ENCODE data around the gene ORC3. TPM values are rescaled to one million over a fixed set of nuclear protein-coding genes. Genes with fewer than 3 reads are reported as not detected.
A peak's percentile ranks its signal among the peaks of the same experiment; 100 is the strongest.
"Not testable (repeated sequence)": the region's sequence is repeated elsewhere in the genome, so short reads cannot be mapped to it uniquely, and the experiment has no call there.

Gene ORC3
- total RNA-seq, 1 donor from 2014 or later, result 18.9 TPM

DNA sequence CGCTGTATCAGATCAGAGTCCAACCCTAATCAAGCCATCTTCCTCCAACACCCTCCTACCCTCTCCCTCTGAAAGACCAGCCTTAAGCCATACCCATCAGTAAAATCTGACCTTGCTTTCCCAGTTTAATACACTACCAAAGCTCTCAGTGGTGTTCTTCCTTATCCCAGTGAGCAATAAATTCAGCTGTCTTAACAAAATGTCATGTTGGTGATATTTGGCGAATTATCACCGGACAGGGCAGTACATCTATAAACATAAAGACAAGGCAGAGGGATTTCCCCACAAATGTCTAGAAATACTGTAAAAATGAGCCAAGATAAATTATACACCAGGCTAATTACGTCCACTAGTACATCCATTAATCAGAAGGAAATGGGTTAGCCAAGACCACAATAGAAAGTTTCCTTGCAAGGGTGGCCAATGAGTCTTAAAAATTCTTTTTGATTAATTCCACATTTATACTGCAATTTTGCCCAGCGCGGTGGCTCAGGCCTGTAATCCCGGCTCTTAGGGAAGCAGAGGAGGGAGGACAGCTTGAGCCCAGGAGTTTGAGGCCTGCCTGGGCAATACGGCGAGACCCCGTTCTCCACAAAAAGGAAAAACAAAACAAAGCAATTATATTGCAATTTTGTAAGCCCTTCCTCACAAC, 1.1 kb upstream of the ORC3 start:
- ATAC-seq, result no peak
- intact Hi-C loops (cut with DNase I), result no loop called here

DNA sequence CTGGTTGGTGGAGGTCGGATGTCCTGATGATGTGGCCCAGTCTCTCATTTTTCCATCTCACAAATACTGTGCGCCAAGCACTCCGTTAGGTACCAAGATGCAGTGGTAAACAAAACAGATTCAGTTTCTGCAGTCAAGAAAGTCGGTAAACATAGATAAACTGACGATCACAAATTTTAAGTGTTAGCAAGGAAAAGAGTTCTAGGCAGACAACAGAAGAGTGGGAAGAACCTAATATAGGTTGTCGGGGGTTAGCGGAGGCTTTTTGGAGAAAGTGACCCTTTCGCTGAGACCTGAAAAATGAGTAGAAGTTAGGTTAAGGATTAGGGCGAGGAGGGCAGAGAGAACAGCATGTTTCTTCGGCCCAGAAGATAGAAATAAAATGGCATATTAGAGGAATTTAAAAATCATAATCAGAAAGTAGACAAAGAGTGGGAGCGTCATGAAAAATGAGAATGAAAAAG, 514 bp downstream of the ORC3 start:
- ATAC-seq (no peak), DNase-seq (ENCODE audit: missing footprints) (no peak)
- intact Hi-C loops (cut with DNase I), result loop anchor here (5.0 kb wide), 1 partner anchor 112 kb away; the partner anchor contains the start of gene AKIRIN2

More for the DNA sequence above, 1.1 kb upstream of the ORC3 start:
- DNase-seq (ENCODE audit: missing footprints), result no peak

DNA sequence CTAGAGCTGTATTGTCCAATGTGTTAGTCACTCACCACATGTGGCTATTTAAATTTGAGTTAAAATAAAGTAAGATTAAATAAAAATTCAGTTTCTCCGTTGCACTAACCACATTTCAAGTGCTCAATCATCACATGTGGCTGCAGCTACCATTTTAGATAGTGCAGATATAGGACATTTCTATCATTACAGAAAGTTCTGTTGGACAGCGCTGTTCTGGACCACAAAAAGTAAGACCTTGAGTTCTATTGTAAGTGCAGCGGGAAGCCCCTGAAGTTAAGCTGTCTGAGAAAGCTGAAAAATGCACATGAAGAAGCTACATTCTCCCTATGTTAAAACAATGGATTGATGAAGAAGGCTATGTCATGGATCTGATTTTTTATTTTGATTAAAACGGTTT, 1.1 kb downstream of the ORC3 start:
- intact Hi-C loops (cut with DNase I), result loop anchor here (5.0 kb wide), 1 partner anchor 111 kb away; the partner anchor contains the start of gene AKIRIN2
- ATAC-seq (no peak), DNase-seq (ENCODE audit: missing footprints) (no peak)

DNA sequence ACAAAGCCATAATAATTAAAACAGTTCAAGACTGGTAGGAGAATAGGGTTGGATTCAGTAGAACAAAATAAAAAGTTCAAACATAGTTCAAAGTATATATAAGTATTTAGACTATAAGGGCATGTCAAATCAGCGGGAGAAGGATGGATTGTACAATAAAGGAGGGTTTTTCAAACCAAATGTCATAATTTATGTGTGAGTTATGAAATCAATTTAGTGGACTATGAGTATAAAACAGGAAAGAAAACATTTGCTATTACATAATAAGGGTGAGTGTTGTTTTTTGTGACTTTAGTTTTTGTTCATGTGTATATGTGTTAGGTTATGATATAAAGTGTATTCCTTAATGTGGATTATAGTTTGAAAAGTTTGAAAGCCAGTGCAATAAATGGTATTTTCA, 10.6 kb downstream of the ORC3 start:
- no peak for DNase-seq (ENCODE audit: missing footprints)
- intact Hi-C loops (cut with DNase I), result no loop called here
- no peak for ATAC-seq

DNA sequence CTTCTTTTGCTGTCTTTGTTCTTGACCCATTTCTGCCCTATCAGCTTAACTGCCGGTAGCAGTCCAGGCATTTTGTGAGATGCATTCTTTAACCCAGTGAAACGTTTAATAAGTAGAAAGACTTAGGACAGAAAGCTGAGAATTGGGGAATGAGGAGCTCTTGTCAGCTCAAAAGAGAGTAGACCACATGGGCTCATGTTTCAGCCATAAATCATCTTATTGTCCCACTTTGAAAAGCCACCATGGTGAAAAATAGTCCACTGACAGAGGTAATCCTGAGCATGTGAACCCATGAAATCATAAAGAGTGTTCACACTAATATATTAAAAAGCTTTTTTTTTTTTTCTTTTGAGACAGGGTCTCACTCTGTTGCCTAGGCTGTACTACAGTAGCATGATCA, 16.3 kb downstream of the ORC3 start:
- DNase-seq (ENCODE audit: missing footprints) (no peak), ATAC-seq (no peak)
- intact Hi-C loops (cut with DNase I), result no loop called here

DNA sequence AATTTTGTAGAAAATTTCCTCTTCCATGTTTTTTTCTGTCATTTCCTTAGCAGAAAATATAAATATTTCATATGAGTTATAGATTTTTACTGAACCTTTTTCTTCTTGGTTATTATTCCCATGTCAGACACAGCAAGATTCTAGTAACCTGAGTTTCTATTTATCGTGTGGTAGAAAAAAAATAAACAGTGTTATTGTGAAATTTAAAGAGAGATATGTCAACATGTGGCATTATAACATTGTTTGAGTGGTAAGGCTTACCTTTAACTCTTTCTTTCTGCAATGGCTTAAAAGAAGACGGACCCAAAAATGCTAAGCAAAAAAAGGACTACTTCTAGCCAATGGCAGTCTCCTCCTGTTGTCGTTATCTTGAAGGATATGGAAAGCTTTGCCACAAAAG, 18.9 kb downstream of the ORC3 start:
- DNase-seq (ENCODE audit: missing footprints), result no peak
- ATAC-seq, result no peak
- intact Hi-C loops (cut with DNase I), result no loop called here

DNA sequence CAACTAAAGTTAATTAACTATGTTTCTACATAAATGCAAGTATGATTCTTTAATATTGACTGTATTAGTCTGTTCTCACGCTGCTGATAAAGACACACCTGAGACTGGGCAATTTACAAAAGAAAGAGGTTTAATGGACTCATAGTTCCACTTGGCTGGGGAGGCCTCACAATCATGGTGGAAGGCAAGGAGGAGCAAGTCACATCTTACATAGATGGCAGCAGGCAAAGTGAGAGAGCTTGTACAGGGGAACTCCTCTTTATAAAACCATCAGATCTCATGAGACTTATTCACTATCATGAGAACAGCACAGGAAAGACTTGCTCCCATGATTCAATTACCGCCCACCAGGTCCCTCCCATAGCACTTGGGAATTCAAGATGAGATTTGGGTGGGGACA, 23.1 kb downstream of the ORC3 start:
- not testable (repeated sequence) for ATAC-seq; DNase-seq (ENCODE audit: missing footprints)
- intact Hi-C loops (cut with DNase I), result loop anchor here (10.0 kb wide), 1 partner anchor 182 kb away; no protein-coding TSS in a partner anchor

DNA sequence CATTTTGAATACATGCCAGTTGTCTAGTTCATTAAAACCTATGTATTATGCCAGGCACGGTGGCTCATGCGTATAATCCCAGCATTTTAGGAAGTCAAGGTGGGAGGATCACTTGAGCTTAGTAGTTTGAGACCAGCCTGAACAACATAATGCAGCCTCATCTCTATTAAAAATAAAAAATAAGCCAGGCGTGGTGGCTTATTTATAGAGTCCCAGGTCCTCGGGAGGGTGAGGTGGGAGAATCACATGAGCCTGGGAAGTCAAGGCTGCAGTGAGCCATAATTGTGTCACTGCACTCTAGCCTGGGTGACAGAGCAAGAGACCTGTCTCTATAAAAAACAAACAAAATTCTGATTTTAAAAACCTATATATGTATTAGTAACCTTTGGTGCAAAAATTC, 27.5 kb downstream of the ORC3 start:
- peak; percentile 62 for ATAC-seq
- intact Hi-C loops (cut with DNase I), result loop anchor here (10.0 kb wide), 1 partner anchor 177 kb away; no protein-coding TSS in a partner anchor

DNA sequence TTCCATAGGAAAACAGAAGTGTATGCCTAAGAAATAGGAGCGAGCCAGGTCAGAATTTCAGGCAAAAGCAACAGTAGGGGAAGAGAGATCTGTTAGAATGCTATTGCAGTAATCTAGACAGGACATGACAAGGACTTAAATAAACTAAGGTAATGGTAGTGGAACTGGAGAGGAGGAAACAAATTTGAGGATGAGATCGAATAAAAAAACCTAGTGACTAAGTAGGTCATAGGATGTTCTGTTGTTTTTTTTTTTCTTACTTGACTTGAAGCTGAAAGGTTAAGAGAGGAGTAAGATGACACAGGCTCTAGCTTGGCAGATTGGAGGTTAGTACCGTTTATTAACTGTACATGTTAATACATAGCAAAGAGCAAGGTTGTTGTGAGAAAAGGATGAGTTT, 28.6 kb downstream of the ORC3 start:
- DNase-seq (ENCODE audit: missing footprints) (no peak), ATAC-seq (no peak)
- intact Hi-C loops (cut with DNase I), result loop anchor here (10.0 kb wide), 1 partner anchor 176 kb away; no protein-coding TSS in a partner anchor

More for the DNA sequence above, 27.5 kb downstream of the ORC3 start:
- DNase-seq (ENCODE audit: missing footprints), result no peak

DNA sequence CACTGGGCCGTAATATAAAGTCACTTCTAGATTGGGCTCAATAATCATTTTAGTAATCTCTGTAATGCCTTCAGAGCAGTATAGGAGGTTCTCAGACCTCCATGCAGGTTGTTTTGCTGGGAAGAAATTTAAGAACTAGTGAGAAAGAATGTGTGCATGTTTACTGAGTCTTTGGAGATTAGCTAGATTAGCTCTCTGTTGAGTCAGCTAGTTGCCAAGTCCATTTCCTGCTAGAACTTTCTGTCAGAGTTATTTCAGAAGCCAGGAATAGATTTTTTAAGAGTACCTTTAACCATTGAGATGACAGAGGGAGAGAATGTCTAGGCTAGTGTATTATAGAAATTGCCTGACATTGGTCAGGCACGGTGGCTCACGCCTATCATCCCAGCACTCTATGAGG, 33.3 kb downstream of the ORC3 start:
- no peak for DNase-seq (ENCODE audit: missing footprints)
- intact Hi-C loops (cut with DNase I), result no loop called here
- ATAC-seq, result no peak

DNA sequence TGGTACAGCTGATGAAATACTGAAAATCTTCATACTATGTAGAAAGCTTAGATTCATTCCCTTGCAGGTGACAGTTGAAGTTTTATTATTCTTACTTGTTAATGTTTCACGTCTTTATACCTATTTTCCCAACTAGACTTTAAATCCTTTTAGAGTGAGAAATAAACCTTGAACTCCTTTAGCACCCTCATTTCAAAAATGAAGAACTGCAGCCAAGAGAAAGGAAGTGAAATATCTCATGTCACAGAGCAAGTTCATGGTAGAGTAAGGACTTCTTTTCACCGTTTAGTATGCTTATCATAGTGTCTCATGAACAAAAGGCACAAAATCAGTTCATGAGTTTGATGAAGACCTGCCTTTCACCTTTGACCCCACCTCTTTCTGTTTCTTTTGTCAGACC, 38.5 kb downstream of the ORC3 start:
- ATAC-seq (no peak), DNase-seq (ENCODE audit: missing footprints) (no peak)
- intact Hi-C loops (cut with DNase I), result no loop called here

DNA sequence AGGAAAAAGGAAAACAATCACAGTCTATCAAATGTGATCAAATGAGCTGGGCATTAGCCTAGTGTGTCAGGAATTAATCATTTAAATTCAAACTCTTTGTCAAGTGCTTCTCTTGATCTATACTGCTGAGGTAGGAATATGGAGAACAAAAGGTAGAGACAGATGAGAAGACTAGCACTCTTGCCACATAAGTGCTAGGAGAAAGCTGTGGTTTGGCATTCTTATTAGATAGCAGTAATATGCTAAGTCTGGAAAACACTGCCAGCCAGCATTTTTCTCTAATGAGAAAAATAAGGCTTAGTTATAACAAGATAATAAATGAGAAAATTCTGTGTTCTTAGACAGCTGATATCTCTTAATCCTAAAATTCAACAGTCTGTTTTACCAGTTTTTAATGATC, 38.9 kb downstream of the ORC3 start:
- ATAC-seq, result no peak

DNA sequence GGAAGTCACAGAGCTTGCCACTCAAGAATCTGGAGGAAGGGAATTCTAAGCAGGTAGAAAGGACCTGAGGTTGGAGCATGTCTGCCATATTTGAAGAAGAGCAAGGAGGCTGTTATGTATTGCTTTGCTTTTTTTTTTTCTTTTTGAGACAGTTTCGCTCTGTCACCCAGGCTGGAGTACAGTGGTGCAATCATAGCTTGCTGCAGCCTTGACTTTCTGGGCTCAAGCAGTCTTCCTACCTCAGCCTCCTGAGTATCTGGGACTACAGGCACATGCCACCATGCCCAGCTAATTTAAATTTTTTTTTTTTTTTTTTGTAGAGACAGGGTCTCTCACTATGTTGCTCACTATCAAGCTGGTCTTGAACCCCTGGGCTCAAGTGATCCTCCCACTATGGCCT, 40.8 kb downstream of the ORC3 start:
- intact Hi-C loops (cut with DNase I), result no loop called here
- ATAC-seq (no peak), DNase-seq (ENCODE audit: missing footprints) (no peak)

More for the DNA sequence above, 38.9 kb downstream of the ORC3 start:
- no peak for DNase-seq (ENCODE audit: missing footprints)
- intact Hi-C loops (cut with DNase I), result no loop called here

DNA sequence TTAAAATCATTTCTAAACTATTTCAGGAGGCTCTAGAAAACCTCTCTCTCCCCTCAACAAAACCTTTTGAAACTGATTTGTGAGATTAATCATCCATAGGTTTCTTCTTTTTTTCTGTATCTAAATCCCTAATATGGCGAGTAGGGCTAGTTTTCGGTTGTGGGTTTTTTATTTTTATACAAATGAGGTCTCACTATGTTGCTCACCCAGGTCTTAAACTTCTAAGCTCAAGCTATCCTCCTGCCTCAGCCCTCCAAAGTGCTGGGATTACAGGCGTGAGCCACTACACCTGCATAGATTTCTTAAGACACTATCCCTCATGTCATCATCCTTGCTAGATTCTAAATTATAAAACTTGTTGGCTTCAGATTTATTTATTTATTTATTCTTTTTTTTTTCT, 43.9 kb downstream of the ORC3 start:
- DNase-seq (ENCODE audit: missing footprints), result no peak
- intact Hi-C loops (cut with DNase I), result no loop called here
- ATAC-seq, result no peak

DNA sequence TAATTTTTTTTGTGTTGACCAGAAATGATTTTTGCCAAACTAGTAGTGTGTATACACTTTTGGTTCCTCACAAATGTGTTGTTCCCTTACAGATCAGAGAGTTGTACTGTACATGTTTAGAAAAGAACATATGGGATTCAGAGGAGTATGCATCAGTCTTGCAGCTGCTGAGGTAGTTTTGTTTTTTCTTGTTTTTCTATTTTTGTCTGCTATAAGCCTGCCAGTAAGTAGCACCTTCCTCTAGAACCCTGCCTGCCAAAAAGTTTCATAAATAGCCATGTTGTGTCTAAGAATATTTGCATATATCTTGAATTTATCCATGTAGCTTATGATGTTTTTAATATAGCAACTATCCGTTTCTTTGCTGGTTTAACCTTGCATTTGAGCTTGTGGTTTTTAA, 46.4 kb downstream of the ORC3 start:
- DNase-seq (ENCODE audit: missing footprints) (no peak), ATAC-seq (no peak)
- intact Hi-C loops (cut with DNase I), result no loop called here

DNA sequence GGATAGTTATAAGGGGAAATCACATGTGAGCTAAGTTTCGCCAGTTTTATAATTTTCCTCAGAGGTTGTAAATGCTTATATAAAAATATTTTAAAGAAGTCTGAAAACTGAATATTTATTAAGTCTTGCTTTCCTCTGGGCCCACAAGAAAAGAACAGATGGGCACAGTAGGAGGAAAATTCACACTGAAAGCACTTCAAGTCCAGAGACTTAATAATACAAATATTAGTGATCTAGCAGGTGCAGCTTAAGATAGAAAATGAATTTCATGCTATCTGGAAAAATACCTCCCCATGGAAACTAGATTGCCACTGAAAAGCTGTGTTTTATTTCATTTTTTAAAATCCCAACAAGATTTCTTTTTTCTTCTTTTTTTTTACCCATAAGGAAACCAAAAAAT, 47.2 kb downstream of the ORC3 start:
- DNase-seq (ENCODE audit: missing footprints) (no peak), ATAC-seq (no peak)
- intact Hi-C loops (cut with DNase I), result no loop called here

DNA sequence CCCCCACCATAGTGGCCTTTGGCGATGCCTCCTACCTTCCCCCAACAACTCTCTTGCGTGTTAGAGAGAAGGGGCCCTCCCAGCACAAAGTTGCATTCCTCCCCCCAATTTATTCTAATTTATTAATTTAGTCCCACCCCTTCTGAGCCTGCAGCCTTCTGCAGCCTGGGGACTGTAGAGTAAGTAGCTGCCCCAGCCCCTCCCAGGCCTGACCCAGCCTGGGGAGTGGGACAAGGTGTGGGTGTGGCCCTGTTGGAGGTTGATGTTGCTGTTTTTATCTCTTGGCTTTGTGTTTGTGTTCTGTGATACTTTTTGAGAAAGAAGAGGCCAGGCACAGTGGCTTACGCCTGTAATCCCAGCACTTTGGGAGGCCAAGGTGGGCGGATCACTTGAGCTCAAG, 49.4 kb downstream of the ORC3 start:
- intact Hi-C loops (cut with DNase I), result no loop called here
- DNase-seq (ENCODE audit: missing footprints) (no peak), ATAC-seq (no peak)

DNA sequence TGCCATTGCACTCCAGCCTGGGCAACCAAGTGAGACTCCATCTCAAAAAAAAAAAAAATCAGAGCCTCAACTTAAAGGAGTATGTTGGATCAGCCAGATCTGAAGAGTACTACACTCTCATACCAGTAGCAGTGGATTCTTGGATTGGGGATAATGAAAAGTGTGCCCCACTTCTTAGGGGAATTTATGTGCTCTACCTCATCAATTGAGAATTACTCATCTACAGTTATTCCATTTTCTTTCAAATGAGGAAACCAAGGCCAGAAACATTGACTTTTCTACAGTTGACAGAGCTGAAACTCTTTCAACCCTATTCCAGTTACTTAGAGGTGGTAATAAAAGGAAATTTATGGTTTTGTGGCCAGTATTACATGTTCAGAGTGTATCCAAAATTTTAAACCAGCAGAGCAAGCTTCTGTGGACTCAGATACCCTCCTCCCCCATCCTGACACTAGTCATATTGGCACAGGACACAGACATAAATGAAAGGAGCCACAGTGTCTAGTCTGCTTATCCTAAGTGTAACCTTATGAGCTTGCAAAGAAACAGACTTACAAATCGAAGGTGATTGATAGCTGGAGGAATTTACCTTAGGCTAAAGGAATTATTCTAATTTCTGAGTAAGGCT, 51.2 kb downstream of the ORC3 start:
- intact Hi-C loops (cut with DNase I), result no loop called here
- DNase-seq (ENCODE audit: missing footprints), result no peak
- no peak for ATAC-seq

DNA sequence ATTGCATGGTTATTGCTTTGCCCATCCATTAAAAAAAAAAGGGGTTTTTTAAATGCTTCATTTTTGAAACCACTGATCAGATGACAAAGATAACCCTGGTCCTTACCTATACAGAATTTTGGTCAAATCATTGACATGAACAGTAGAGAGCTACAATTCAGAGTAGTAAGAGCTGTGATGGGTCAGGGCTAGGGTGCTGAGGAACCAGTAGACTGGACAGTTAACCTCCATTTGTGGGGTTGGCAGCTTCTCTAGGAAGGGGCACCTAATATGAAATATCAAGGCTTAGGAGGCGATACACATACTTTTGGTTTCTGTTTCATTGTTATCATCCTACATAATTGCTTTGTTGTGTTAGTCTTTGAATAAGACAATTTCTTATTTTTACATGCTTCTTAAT, 55.1 kb downstream of the ORC3 start:
- intact Hi-C loops (cut with DNase I), result no loop called here
- DNase-seq (ENCODE audit: missing footprints) (no peak), ATAC-seq (no peak)

Data from Right ventricle myocardium inferior (tissue), 1 donor.